ENCODE measurements around the gene GPC6. TPM values are rescaled to one million over a fixed set of nuclear protein-coding genes. Genes with fewer than 3 reads are reported as not detected.

The GPC6 gene
- total and polyA plus RNA-seq, 2 donors (not counting 3 experiments of a cell fraction or from before 2014, with no cell fraction given), result 0.01 TPM; not detected in 1

DNA sequence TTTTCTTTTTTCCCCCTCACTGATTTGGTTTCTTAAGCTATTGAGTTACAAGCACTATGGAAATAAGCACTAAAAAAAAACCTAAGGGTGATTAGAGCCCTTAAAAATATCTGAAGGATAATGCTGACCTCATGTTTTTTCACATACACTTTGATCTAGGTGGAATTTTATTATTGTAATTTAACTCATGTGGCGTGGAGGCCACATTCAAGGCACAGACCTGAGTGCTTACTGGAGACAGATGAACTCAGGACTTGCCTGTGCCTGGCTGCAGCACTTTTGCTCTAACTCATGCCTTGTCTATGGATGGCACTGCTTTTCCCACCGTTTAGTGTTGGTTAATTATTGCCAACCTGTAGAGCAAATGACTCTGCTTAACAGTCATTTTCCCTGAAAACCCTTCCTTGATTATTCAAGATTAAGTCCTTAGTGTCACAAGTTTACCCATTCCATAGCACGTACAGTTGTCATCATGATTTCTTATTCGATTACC lies 541.4 kb downstream of the GPC6 start:
- H3K4me2 ChIP-seq (ENCODE audit: insufficient read depth, low read length), result no peak overlapping the region
- H3K27me3 ChIP-seq (ENCODE audit: control insufficient read depth in 2 of 2, insufficient read depth in 2 of 2, low read length in 2 of 2), result no peaks in the 10 kb centered on the region
- no peaks in the 10 kb centered on the region for H4K20me1 ChIP-seq (replicated peaks; ENCODE audit: control insufficient read depth, extremely low read depth, insufficient read depth, low read length)
- TF ChIP-seq MYC (IDR thresholded peaks at IDR 0.05; ENCODE audit: low read depth, low read length) (no peak), POLR2A (IDR thresholded peaks at IDR 0.05; ENCODE audit: low read depth, low read length) (no peak), FOS (IDR thresholded peaks at IDR 0.05; ENCODE audit: borderline replicate concordance, insufficient read depth, low read length) (no peak), POLR2AphosphoS5 (IDR thresholded peaks at IDR 0.05; ENCODE audit: insufficient read depth, low read depth, low read length) (no peak), GATA2 (IDR thresholded peaks at IDR 0.05; ENCODE audit: insufficient read depth, insufficient read length, low read depth, low read length) (no peak), JUN (IDR thresholded peaks at IDR 0.05; ENCODE audit: borderline replicate concordance, insufficient read depth, insufficient read length, low read depth) (no peak), EZH2 (IDR thresholded peaks at IDR 0.05; ENCODE audit: borderline replicate concordance, low read depth, low read length, severe bottlenecking) (no peak), CTCF (IDR thresholded peaks at IDR 0.05; ENCODE audit: extremely low read depth in 1 of 2, insufficient read depth in 1 of 2, low read depth in 1 of 2, low read length in 2 of 2) (no peak)
- TF ChIP-seq, protein P1, sequence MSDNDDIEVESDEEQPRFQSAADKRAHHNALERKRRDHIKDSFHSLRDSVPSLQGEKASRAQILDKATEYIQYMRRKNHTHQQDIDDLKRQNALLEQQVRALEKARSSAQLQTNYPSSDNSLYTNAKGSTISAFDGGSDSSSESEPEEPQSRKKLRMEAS (IDR thresholded peaks at IDR 0.05; ENCODE audit: insufficient read depth, insufficient read length), result no peak
- H3K4me1 ChIP-seq (ENCODE audit: control insufficient read depth, extremely low read depth, insufficient read depth, low read length), result no peaks in the 10 kb centered on the region
- H3K9ac ChIP-seq (replicated peaks; ENCODE audit: extremely low read depth, insufficient read depth, low read length), result no peak overlapping the region
- dilution Hi-C loops (cut with MboI; ENCODE audit: extremely low pct_ligation_motif_present, low sequenced_read_pairs), result no loop called here
- no peak overlapping the region for H2AFZ ChIP-seq (ENCODE audit: low read depth, low read length)
- intact Hi-C loops (cut with micrococcal nuclease), result no loop called here
- H3K9me1 ChIP-seq (replicated peaks; ENCODE audit: control insufficient read depth, extremely low read depth, insufficient read depth, low read length), result no peaks in the 10 kb centered on the region
- FAIRE-seq (no peak), DNase-seq (ENCODE audit: low read depth, low spot score) (no peak)
- no peak overlapping the region for H3K4me3 ChIP-seq (replicated peaks in 1 of 3; ENCODE audit: insufficient read depth in 1 of 3, low read depth in 1 of 3, low read length in 3 of 3)
- ChIA-PET POLR2A (no interaction called here), CTCF (no interaction called here)
- H3K79me2 ChIP-seq (ENCODE audit: control insufficient read depth, insufficient read depth, low read length), result no peaks in the 10 kb centered on the region
- H3K36me3 ChIP-seq (ENCODE audit: control insufficient read depth in 2 of 2, extremely low read depth in 1 of 2, insufficient read depth in 2 of 2, low read length in 2 of 2), result no peaks in the 10 kb centered on the region
- H3K9me3 ChIP-seq (replicated peaks; ENCODE audit: control insufficient read depth, insufficient read depth, low read length), result no peaks in the 10 kb centered on the region
- no peak overlapping the region for H3K27ac ChIP-seq (ENCODE audit: insufficient read depth, low read depth, low read length)
- BruUV-seq (replicated peaks), result no TSS peak

Measured in endothelial cell of umbilical vein (primary cell).